GM10248 (cell line): Measurements from ENCODE around the gene ITIH2.
"Not testable (repeated sequence)": the region's sequence is repeated elsewhere in the genome, so short reads cannot be mapped to it uniquely, and the experiment has no call there.

ENCODE experiments used
- CTCF ChIA-PET: fragments of 300-600 bp; sonication (Branson Sonifier 250); formaldehyde crosslinking; extraction: SDS; loops from one replicate; lab custom pipeline; 2021; ENCODE audit warnings: antibody characterized with exemption; lab: Yijun Ruan, JAX
- POLR2A ChIA-PET: fragments of 350-650 bp; sonication (Branson Sonifier 250); formaldehyde crosslinking; extraction: SDS; loops from one replicate; lab custom pipeline; 2020; ENCODE audit warnings: antibody characterized with exemption; lab: Yijun Ruan, JAX
- DNase-seq: peaks from one replicate; pipeline ENCODE4 v3.0.0; 2012; ENCODE audit errors: extremely low spot score
- CTCF ChIP-seq: IDR thresholded peaks from 2 replicates; pipeline ENCODE4 v1.5.1; 2012; ENCODE audit warnings: mild to moderate bottlenecking, low read depth; ENCODE audit errors: extremely low read depth, missing control alignments, control extremely low read depth

ITIH2 gene

GRCh38 chr10:7766241-7766640 lies 63.1 kb downstream of the ITIH2 start:
- CTCF ChIA-PET, result interaction anchor here (0.7 kb wide), 1 partner anchor 9 kb away, joined by 3 read pairs; no protein-coding TSS in a partner anchor
- POLR2A ChIA-PET, result no interaction called here
- TF ChIP-seq CTCF, result no peak
- no peak for DNase-seq

- POLR2A ChIA-PET, result no interaction called here
- no peak for DNase-seq
- CTCF ChIA-PET, result interaction anchor here (1.1 kb wide), 1 partner anchor 8 kb away, joined by 3 read pairs; no protein-coding TSS in a partner anchor
- no peak for TF ChIP-seq CTCF
Observed at GRCh38 chr10:7767209-7767608, 64.1 kb downstream of the ITIH2 start.

GRCh38 chr10:7768417-7768816 lies 65.3 kb downstream of the ITIH2 start:
- DNase-seq, result no peak
- CTCF ChIA-PET, result interaction anchor here (0.8 to 1.1 kb wide), 2 partner anchors 10 to 13 kb away, joined by 3 read pairs; no protein-coding TSS in a partner anchor
- no peak for TF ChIP-seq CTCF
- POLR2A ChIA-PET, result no interaction called here

GRCh38 chr10:7773845-7774801 lies 71.0 kb downstream of the ITIH2 start:
- no peak for DNase-seq
- TF ChIP-seq CTCF, result no peak
- ChIA-PET POLR2A (no interaction called here), CTCF (no interaction called here)

GRCh38 chr10:7776777-7777176 lies 73.7 kb downstream of the ITIH2 start:
- POLR2A ChIA-PET, result interaction anchor here (0.6 to 0.7 kb wide), 2 partner anchors 8 to 13 kb away, joined by 3 read pairs; no protein-coding TSS in a partner anchor
- no peak for TF ChIP-seq CTCF
- DNase-seq, result no peak
- CTCF ChIA-PET, result interaction anchor here (1.0 to 2.6 kb wide), 3 partner anchors 11 to 16 kb away, joined by 4 to 7 read pairs (median 6); partner anchors contain the start of genes ATP5F1C and KIN

GRCh38 chr10:7782194-7782593 lies 79.1 kb downstream of the ITIH2 start:
- CTCF ChIA-PET, POLR2A ChIA-PET, DNase-seq: not testable (repeated sequence)

- no peak for TF ChIP-seq CTCF
- no peak for DNase-seq
- CTCF ChIA-PET, result no interaction called here
- POLR2A ChIA-PET, result no interaction called here
Observed at GRCh38 chr10:7786430-7786829, 83.3 kb downstream of the ITIH2 start.
